HepG2 (cell line): ENCODE data around the gene SUPT6H. TPM values are rescaled to one million over a fixed set of nuclear protein-coding genes. Genes with fewer than 3 reads are reported as not detected.

Source experiments
- CBX1 ChIP-seq: IDR thresholded peaks from one replicate; pipeline ENCODE4 v1.6.1; 2016; ENCODE audit warnings: antibody characterized with exemption, low read depth
- CHD4 ChIP-seq: fragments of 200-600 bp; sonication (generic); IDR thresholded peaks from 2 replicates; pipeline ENCODE4 v1.7.0; 2017; ENCODE audit warnings: mild to moderate bottlenecking, low read length, borderline replicate concordance
- ELF4 ChIP-seq: sonication (generic); formaldehyde crosslinking; IDR thresholded peaks from 2 replicates; pipeline ENCODE4 v1.5.0; 2020; ENCODE audit warnings: missing genetic modification reagents, mild to moderate bottlenecking, moderate library complexity, borderline replicate concordance
- HES4 ChIP-seq: sonication (generic); formaldehyde crosslinking; IDR thresholded peaks from 2 replicates; pipeline ENCODE4 v1.9.0; 2021; ENCODE audit warnings: mild to moderate bottlenecking, missing genetic modification reagents, borderline replicate concordance
- PHF5A ChIP-seq: IDR thresholded peaks from one replicate; pipeline ENCODE4 v1.6.1; 2018; ENCODE audit warnings: low read depth, missing genetic modification reagents; ENCODE audit not compliant: unreplicated experiment
- REXO4 ChIP-seq: sonication (generic); formaldehyde crosslinking; IDR thresholded peaks from 2 replicates; pipeline ENCODE4 v1.8.0; 2022; ENCODE audit warnings: missing genetic modification reagents, mild to moderate bottlenecking, borderline replicate concordance
- SMC3 ChIP-seq: IDR thresholded peaks from 2 replicates; pipeline ENCODE4 v1.6.1; 2011; ENCODE audit warnings: low read length, improper control_type of control experiment
- STAG1 ChIP-seq: sonication (generic); formaldehyde crosslinking; IDR thresholded peaks from 2 replicates; pipeline ENCODE4 v1.4.0; 2020; ENCODE audit warnings: missing genetic modification reagents
- ZBTB3 ChIP-seq: sonication (generic); formaldehyde crosslinking; IDR thresholded peaks from 2 replicates; pipeline ENCODE4 v1.4.0; 2020; ENCODE audit warnings: low read depth, mild to moderate bottlenecking, moderate library complexity, missing genetic modification reagents, borderline replicate concordance
- ZKSCAN5 ChIP-seq: sonication (generic); formaldehyde crosslinking; IDR thresholded peaks from 2 replicates; pipeline ENCODE4 v1.5.1; 2020; ENCODE audit warnings: mild to moderate bottlenecking, missing genetic modification reagents
- ZNF20 ChIP-seq: sonication (generic); formaldehyde crosslinking; IDR thresholded peaks from 2 replicates; pipeline ENCODE4 v1.4.0; 2020; ENCODE audit warnings: mild to moderate bottlenecking, moderate library complexity, missing genetic modification reagents
- polyA plus RNA-seq, 8 experiments: library from polyadenylated mRNA; depleted of rRNA in 3 of 8; stranded (reverse) in 7 of 8; unstranded in 1 of 8; fragments of >200 nt; fragmentation: Illumina TruSeq in 4 of 8; extraction: Trizol in 4 of 8; gene quantifications; 2 replicates each; pipeline versions ENCODE4 v1.2.1 to v1.2.3, GENCODE V29; 2011 to 2016; ENCODE audit warnings: low read depth in 4 of 8, missing spikeins in 1 of 8, mixed read lengths in 1 of 8; ENCODE audit not compliant: insufficient read depth in 1 of 8
- total RNA-seq, 5 experiments: library from RNA; depleted of rRNA; stranded (reverse); fragments of >200 nt; fragmentation: Illumina TruSeq; extraction: Trizol; gene quantifications; 2 replicates each; pipeline ENCODE4 v1.2.3, GENCODE V29; 2016; ENCODE audit warnings: low read depth in 1 of 5
- TF ChIP-seq, protein P1 (sequence below): sonication (generic); formaldehyde crosslinking; IDR thresholded peaks from 2 replicates; pipeline ENCODE4 v1.4.0; 2020; ENCODE audit warnings: low read depth, missing genetic modification reagents
- TF ChIP-seq, protein P2 (sequence below): IDR thresholded peaks from 2 replicates; pipeline ENCODE4 v1.6.1; 2016; ENCODE audit warnings: missing genetic modification reagents, missing compliant biosample characterization
- TF ChIP-seq, protein P3 (sequence below): sonication (generic); formaldehyde crosslinking; conservative IDR thresholded peaks from 2 replicates; pipeline ENCODE4 v1.4.0; 2020; ENCODE audit warnings: missing genetic modification reagents
- TF ChIP-seq, protein P4 (sequence below): sonication (generic); formaldehyde crosslinking; IDR thresholded peaks from 2 replicates; pipeline ENCODE4 v1.5.0; 2020; ENCODE audit warnings: mild to moderate bottlenecking, missing genetic modification reagents, moderate library complexity
- TF ChIP-seq, protein P5 (sequence below): sonication (generic); formaldehyde crosslinking; IDR thresholded peaks from 2 replicates; pipeline ENCODE4 v1.5.0; 2020; ENCODE audit warnings: missing genetic modification reagents
- TF ChIP-seq, protein P6 (sequence below): IDR thresholded peaks from 2 replicates; pipeline ENCODE4 v1.6.1; 2012; ENCODE audit warnings: low read depth, low read length, improper control_type of control experiment

SUPT6H gene
- total and polyA plus RNA-seq, 2 of the 13 experiments (the other 11 are each of a cell fraction or from before 2014, with no cell fraction given), result 32.7 to 39.9 TPM

DNA sequence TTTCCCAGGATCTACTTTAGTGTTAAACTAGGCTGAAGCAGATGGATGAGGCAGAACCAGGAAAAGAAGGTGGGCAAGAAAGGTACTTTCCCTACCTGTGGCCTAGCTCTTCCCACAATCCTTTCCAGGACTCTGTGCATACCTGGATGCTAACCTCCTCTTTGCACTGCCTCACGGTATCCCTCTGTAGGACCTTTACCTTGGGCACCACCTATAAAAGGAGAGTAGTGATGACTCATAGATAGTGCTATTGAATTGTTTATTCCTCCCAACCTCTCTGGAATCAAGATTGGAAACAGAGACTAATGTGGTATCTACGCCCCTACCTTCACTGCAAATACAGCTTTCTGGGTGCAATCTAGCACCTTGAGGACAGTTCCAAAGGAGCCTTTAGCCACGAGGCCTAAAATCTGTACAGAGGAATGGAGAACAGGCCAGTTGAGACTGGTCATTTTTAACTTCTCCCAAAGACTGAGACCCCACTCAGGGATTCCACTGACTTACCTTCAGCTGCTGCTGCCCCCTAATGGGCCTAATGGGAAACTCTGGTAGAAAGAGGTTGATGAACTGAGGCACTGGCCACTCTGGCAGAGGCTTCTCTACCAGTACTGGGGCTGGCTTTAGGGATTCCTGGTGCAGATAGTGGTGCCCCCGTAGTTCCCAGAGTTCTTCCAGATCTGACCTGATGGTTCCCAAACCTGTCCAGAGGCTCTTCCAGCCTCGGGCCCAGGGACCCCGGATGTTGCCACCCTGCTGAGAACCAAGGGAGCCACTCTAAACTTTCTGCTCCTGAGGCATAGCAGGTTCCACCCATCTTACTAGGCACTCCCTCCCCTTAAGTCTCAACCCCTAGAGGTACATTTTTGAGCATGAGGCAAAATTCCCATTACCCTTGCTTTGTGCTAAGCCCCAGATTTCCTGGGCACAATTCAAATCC, 48.8 kb upstream of the SUPT6H start (continued):
- TF ChIP-seq ZBTB3 (no peak), SMC3 (peak; percentile 42; the same call in 1 of the 2 replicates), PHF5A (CRISPR knock-in tag) (no peak), ZKSCAN5 (CRISPR knock-in tag) (no peak), ZNF20 (no peak), HES4 (CRISPR knock-in tag) (no peak), REXO4 (CRISPR knock-in tag) (no peak), CBX1 (no peak), ELF4 (CRISPR knock-in tag) (no peak), CHD4 (no peak), STAG1 (CRISPR knock-in tag) (peak; percentile 71)
- TF ChIP-seq, protein P1, sequence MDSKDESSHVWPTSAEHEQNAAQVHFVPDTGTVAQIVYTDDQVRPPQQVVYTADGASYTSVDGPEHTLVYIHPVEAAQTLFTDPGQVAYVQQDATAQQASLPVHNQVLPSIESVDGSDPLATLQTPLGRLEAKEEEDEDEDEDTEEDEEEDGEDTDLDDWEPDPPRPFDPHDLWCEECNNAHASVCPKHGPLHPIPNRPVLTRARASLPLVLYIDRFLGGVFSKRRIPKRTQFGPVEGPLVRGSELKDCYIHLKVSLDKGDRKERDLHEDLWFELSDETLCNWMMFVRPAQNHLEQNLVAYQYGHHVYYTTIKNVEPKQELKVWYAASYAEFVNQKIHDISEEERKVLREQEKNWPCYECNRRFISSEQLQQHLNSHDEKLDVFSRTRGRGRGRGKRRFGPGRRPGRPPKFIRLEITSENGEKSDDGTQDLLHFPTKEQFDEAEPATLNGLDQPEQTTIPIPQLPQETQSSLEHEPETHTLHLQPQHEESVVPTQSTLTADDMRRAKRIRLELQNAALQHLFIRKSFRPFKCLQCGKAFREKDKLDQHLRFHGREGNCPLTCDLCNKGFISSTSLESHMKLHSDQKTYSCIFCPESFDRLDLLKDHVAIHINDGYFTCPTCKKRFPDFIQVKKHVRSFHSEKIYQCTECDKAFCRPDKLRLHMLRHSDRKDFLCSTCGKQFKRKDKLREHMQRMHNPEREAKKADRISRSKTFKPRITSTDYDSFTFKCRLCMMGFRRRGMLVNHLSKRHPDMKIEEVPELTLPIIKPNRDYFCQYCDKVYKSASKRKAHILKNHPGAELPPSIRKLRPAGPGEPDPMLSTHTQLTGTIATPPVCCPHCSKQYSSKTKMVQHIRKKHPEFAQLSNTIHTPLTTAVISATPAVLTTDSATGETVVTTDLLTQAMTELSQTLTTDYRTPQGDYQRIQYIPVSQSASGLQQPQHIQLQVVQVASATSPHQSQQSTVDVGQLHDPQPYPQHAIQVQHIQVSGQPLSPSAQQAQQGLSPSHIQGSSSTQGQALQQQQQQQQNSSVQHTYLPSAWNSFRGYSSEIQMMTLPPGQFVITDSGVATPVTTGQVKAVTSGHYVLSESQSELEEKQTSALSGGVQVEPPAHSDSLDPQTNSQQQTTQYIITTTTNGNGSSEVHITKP (CRISPR knock-in tag), result no peak
- TF ChIP-seq, protein P2, sequence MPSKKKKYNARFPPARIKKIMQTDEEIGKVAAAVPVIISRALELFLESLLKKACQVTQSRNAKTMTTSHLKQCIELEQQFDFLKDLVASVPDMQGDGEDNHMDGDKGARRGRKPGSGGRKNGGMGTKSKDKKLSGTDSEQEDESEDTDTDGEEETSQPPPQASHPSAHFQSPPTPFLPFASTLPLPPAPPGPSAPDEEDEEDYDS (CRISPR knock-in tag), result no peak
- TF ChIP-seq, protein P3, sequence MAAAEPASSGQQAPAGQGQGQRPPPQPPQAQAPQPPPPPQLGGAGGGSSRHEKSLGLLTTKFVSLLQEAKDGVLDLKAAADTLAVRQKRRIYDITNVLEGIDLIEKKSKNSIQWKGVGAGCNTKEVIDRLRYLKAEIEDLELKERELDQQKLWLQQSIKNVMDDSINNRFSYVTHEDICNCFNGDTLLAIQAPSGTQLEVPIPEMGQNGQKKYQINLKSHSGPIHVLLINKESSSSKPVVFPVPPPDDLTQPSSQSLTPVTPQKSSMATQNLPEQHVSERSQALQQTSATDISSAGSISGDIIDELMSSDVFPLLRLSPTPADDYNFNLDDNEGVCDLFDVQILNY, result no peak
- TF ChIP-seq, protein P4, sequence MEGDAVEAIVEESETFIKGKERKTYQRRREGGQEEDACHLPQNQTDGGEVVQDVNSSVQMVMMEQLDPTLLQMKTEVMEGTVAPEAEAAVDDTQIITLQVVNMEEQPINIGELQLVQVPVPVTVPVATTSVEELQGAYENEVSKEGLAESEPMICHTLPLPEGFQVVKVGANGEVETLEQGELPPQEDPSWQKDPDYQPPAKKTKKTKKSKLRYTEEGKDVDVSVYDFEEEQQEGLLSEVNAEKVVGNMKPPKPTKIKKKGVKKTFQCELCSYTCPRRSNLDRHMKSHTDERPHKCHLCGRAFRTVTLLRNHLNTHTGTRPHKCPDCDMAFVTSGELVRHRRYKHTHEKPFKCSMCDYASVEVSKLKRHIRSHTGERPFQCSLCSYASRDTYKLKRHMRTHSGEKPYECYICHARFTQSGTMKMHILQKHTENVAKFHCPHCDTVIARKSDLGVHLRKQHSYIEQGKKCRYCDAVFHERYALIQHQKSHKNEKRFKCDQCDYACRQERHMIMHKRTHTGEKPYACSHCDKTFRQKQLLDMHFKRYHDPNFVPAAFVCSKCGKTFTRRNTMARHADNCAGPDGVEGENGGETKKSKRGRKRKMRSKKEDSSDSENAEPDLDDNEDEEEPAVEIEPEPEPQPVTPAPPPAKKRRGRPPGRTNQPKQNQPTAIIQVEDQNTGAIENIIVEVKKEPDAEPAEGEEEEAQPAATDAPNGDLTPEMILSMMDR, result peak; percentile 79
- TF ChIP-seq, protein P5, sequence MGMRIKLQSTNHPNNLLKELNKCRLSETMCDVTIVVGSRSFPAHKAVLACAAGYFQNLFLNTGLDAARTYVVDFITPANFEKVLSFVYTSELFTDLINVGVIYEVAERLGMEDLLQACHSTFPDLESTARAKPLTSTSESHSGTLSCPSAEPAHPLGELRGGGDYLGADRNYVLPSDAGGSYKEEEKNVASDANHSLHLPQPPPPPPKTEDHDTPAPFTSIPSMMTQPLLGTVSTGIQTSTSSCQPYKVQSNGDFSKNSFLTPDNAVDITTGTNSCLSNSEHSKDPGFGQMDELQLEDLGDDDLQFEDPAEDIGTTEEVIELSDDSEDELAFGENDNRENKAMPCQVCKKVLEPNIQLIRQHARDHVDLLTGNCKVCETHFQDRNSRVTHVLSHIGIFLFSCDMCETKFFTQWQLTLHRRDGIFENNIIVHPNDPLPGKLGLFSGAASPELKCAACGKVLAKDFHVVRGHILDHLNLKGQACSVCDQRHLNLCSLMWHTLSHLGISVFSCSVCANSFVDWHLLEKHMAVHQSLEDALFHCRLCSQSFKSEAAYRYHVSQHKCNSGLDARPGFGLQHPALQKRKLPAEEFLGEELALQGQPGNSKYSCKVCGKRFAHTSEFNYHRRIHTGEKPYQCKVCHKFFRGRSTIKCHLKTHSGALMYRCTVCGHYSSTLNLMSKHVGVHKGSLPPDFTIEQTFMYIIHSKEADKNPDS, result no peak
- TF ChIP-seq, protein P6, sequence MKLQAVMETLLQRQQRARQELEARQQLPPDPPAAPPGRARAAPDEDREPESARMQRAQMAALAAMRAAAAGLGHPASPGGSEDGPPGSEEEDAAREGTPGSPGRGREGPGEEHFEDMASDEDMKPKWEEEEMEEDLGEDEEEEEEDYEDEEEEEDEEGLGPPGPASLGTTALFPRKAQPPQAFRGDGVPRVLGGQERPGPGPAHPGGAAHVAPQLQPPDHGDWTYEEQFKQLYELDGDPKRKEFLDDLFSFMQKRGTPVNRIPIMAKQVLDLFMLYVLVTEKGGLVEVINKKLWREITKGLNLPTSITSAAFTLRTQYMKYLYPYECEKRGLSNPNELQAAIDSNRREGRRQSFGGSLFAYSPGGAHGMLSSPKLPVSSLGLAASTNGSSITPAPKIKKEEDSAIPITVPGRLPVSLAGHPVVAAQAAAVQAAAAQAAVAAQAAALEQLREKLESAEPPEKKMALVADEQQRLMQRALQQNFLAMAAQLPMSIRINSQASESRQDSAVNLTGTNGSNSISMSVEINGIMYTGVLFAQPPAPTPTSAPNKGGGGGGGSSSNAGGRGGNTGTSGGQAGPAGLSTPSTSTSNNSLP, result no peak
